NAMALWA (cell line): ENCODE measurements around the gene ACTR8.

Experiments used
- DNase-seq: peaks from one replicate; pipeline ENCODE4 v3.0.0-alpha.2; 2015; ENCODE audit warnings: low spot score

Gene ACTR8

DNA sequence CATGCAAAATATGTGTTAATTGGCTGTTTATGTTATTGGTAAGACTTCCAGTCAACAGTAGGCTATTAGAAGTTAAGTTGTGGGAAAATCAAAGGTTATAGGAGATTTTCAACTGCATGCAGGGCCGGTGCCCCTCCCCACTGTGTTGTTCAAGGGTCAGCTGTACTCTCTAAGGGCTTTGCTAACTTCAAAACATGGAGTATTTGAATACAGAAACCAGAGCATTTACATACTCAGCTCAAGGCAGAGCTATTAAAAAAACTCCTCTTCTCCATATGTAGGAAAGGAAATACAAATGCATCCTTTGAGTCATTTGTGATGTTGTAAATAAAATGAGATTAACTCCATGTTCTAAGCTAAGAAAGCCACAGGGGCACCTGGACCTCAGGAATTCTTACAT is 18.8 kb downstream of the ACTR8 start:
- DNase-seq, result no peak

DNA sequence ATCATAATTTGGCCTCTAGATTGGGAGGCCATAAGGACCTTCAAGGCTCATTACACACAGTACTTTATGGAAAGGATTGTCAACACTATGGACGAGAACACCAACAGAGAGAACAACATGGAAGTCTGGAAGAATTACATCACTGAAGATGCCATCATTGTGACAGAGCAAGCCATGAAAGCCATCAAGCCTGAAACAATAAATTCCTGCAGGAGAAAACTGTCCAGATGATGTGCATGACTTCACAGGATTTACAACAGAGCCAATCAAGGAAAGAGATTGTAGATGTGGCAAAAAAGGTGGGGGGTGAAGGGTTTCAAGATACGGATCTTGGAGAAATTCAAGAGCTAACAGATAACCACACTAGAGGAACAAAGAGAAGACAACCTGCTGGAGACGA is 19.7 kb downstream of the ACTR8 start:
- DNase-seq, result no peak

GRCh38 chr3:53860196-53860595 is 21.8 kb downstream of the ACTR8 start:
- DNase-seq, result no peak

- DNase-seq, result no peak
These were observed 22.8 kb downstream of the ACTR8 start for GRCh38 chr3:53859178-53859577.

GRCh38 chr3:53858096-53858741 is 23.7 kb downstream of the ACTR8 start:
- no peak for DNase-seq

- DNase-seq, result no peak
These were observed 25.0 kb downstream of the ACTR8 start for GRCh38 chr3:53856964-53857363.

DNA sequence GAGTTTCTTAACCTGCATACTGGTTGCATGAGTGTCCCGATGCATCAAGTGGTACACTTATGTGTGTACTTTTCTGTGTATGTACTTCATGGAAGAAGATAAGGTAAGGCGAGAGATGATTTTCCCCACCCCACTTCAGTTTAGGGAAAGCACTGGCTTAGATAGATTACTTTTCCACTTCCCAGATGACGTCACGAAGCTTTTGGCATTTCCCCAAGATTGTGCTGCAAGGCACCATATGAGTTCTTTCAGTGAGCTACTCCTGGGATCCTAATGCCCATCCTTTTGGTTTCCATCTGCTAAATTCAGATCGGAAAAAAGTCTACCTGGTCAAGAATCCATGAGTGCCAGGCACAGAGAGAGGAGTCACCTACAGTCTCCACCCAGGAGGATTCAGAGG is 31.1 kb downstream of the ACTR8 start:
- DNase-seq, result no peak

DNA sequence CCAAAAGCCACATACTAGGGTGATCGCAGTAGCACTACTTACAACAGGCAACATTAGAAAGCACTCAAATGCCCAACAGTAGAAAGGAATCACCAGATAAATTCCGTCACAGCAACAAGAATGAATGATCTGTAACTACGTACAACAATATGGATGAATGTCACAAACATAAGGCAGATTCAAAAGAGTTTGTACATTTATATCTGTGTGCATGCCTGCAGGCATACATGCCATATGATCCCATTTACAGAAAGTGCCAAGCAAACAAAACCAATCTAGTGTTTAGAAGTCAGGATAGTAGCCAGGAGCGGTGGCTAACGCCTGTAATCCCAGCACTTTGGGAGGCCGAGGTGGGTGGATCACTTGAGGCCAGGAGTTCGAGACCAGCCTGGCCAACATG is 32.0 kb downstream of the ACTR8 start:
- DNase-seq, result no peak

DNA sequence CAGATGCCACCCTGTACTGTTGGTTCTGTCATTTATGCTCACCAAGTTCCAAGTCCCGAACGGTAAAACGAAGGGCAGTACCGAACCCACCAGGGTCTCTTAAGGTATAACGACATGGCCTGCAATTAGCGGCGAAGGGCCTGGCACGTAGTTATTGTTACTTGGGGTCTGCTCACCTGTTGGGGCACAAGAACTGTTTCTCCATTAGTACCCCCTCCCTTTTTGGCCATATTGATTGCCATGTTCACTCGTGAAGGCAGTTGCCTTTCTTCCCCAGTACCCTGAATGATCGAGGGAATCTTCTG is 35.1 kb downstream of the ACTR8 start:
- DNase-seq, result no peak

- DNase-seq, result no peak
These were observed 35.7 kb downstream of the ACTR8 start, which contains the start of the genes CHDH and IL17RB for GRCh38 chr3:53846134-53846850. Gene CHDH (minus strand): TSS chr3:53846419. CDS start chr3:53824008, 22,411 bp downstream. Gene IL17RB (plus strand): TSS chr3:53846568. CDS start chr3:53846589, 21 bp downstream.

- DNase-seq, result no peak
These were observed 36.1 kb downstream of the ACTR8 start for GRCh38 chr3:53845881-53846133.

GRCh38 chr3:53845103-53845880 is 36.7 kb downstream of the ACTR8 start:
- DNase-seq, result no peak

DNA sequence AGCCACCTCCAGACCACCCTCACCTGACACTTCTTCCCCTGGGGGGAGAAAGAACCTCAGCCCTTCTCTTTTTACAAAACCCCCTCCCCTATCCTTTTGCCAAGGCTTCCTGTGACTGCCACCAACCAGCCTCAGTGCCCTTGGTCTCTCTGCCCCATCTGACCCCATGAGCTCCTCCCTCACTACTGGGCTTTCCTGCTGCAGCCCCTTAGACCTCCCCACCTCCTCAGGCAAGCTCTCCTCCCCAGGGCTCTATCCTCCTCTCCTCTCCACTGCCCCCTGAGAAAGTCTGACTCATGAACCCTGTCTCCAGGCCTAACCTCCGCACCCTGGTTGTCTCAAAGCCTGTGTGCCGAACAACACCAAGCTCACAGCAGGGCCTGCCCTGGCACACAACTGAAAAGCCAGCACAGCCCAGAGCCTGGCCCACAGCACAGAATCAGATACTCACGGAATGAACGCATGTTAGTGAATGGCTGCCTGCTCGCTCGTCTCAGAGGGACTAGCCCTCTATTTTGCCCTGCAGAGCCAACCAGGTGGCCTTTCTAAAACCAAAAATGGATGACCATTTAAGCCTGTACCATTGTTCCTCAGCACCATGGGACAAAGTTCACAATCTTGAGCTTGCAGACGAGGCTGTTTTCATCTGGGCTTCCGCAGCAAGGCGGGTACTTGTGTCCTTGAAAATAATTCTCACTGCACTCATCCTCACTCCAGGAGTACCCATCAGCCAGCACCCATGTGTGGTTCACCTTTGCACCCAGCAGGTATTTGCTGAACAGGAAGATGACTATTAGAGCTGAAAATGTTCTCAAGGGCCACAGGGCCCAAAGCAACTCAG is 37.5 kb downstream of the ACTR8 start:
- DNase-seq, result no peak

GRCh38 chr3:53843195-53844177 is 38.5 kb downstream of the ACTR8 start:
- DNase-seq, result no peak

DNA sequence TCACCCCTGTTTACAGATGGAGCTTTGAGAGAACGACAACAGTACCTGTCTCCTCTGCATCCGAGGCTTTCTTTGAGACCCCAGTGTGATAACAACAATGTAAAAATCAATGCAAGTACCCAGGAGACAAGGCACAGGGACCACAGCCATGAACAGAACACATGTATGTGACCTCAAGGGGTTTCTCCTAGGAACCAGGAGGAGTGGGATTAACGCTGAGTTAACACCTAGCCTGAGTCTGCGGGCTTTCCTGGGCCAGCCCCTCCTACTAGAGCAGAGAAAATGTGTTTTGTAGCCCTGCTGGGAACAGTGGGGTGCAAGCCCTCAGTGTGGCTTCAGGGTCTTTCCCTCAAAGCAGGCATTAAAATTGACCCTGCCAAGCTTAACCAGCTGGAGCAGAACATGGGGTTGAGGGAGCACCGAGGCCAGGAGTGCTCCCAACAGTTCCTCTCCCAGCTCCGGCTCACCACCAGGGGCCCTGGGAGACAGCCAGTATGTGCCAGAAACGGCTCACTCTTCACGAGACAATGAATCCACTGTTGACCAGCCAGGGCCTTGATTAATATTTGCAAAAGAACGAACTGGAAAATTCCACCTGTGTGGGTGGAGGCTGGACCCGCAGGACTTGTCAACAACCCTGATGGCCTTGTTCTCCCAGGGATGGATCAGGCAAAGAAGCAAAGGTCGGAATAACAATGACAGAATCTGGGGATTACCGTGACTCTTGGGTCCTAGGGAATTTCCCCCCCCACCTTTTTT is 39.3 kb downstream of the ACTR8 start:
- DNase-seq, result no peak

GRCh38 chr3:53841296-53841695 is 40.7 kb downstream of the ACTR8 start:
- DNase-seq, result no peak

DNA sequence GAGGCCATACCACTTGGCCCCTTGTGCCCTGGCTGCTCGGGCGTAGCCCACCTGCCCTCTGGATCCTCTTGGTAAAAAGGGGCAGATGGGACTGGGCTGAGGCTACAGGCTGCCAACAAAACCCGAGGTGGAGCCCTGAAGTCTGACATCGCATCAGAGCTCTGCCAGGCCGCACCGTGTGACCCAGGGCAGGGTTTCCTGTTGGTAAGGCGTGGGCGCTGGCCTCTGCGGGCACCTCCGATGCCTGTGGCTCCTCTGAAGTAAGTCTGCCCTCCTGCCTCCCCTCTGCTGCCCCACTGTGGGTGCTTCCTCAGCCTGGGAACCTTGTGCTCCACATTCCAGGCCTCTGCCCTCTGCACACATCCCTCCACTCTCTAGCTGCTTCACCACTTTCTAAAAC is 44.6 kb downstream of the ACTR8 start:
- no peak for DNase-seq

- DNase-seq, result no peak
These were observed 45.7 kb downstream of the ACTR8 start for GRCh38 chr3:53836084-53836872.

DNA sequence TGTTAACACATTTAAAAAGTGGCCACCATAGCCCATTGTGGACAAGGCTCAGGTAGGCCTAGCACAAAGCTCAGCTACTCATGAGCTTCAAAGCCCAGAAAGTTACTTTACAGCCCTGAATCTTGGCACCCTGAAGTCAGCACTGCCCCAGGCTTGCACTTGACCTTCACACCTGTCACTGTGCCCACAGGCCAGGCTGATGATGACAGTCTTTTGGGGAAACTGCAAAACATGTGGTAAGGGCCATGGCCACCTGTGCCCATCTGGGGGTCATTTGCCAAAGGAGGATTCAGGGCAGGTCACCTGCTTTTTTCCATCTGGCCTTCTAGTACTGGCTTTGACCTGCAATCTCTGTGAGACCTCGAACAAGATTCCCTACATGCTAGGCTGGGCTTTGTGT is 46.7 kb downstream of the ACTR8 start:
- DNase-seq, result no peak
